Suprapubic skin (tissue), 3 donors: ENCODE data around the gene MCF2L.

ENCODE experiments used
- CTCF ChIP-seq, 2 donors: fragments of 200-600 bp in 1 of 2; fragments of 450-650 bp in 1 of 2; sonication (generic) in 1 of 2; IDR thresholded peaks; one replicate each; pipeline ENCODE4 v1.5.1; 2016 to 2019; ENCODE audit warnings: antibody characterized with exemption in 2 of 2, mild to moderate bottlenecking in 1 of 2, moderate library complexity in 1 of 2
- POLR2AphosphoS5 ChIP-seq, 3 donors: sonication (generic); formaldehyde crosslinking; IDR thresholded peaks; one replicate each; pipeline ENCODE4 v1.6.1; 2017; ENCODE audit warnings: antibody characterized with exemption in 3 of 3

GRCh38 chr13:112934078-112934477 is 34.9 kb upstream of the MCF2L start:
- TF ChIP-seq POLR2AphosphoS5 (IDR thresholded peaks at IDR 0.05) (no peak), CTCF (IDR thresholded peaks at IDR 0.05) (no peak)
